K562 (cell line): Measurements from ENCODE around the gene KAZN. TPM values are rescaled to one million over a fixed set of nuclear protein-coding genes. Genes with fewer than 3 reads are reported as not detected.
A peak's percentile ranks its signal among the peaks of the same experiment; 100 is the strongest.

ENCODE experiments used
- ATAC-seq: fragments of 200-7000 bp; cut with Tn5 transposase; 3 replicates; pipeline ENCODE4 v1.9.1; 2020; ENCODE audit warnings: moderate library complexity
- BruUV-seq: library from RNA; stranded (reverse); fragments of 400-500 nt; replicated peaks from 2 replicates; lab custom pipeline; 2021; lab: Mats Ljungman, UMichigan
- CTCF ChIA-PET: fragments of 300-600 bp; formaldehyde crosslinking; extraction: SDS; loops from one replicate; lab custom pipeline; 2021; ENCODE audit warnings: low intra/inter-chr PET ratio; lab: Yijun Ruan, JAX
- POLR2A ChIA-PET: fragments of 300-600, 350-650 bp; sonication (Branson Sonifier 250); formaldehyde crosslinking; extraction: SDS; loops from one replicate; lab custom pipeline; 2021; ENCODE audit warnings: antibody characterized with exemption, inconsistent platforms; lab: Yijun Ruan, JAX
- DNase-seq, 4 experiments: peaks; one replicate each; pipeline versions ENCODE4 v3.0.0 to v3.0.0-alpha.2; 2011 to 2018; ENCODE audit warnings: low spot score in 3 of 4, mixed read lengths in 3 of 4; ENCODE audit errors: extremely low read depth in 1 of 4
- FAIRE-seq: peaks from 2 replicates; lab custom pipeline; 2011; peaks lifted over from hg19 to GRCh38; lab: Jason Lieb, UNC
- H2AFZ ChIP-seq: 2 replicates; pipeline ENCODE4 v1.6.0; 2011; ENCODE audit warnings: low read depth, low read length, control low read depth, inconsistent platforms
- H3K27ac ChIP-seq: fragments of 200-600 bp; 3 replicates; pipeline ENCODE4 v1.8.0; 2011; ENCODE audit warnings: low read depth, mild to moderate bottlenecking, control low read depth, inconsistent platforms, low read length, moderate library complexity, mixed read lengths; ENCODE audit errors: extremely low read depth
- H3K27me3 ChIP-seq, 2 experiments: fragments of 300-600 bp in 1 of 2; 2 replicates in 1 of 2; 3 replicates in 1 of 2; pipeline versions ENCODE4 v1.6.0 to v1.8.0; 2011; ENCODE audit warnings: inconsistent platforms in 2 of 2, low read length in 2 of 2, mild to moderate bottlenecking in 1 of 2, mixed read lengths in 1 of 2, moderate library complexity in 1 of 2; ENCODE audit not compliant: control insufficient read depth in 2 of 2, insufficient read depth in 2 of 2
- H3K36me3 ChIP-seq: fragments of 300-600 bp; 3 replicates; pipeline ENCODE4 v1.8.0; 2011; ENCODE audit warnings: mild to moderate bottlenecking, low read length, inconsistent platforms; ENCODE audit not compliant: control insufficient read depth, insufficient read depth
- H3K4me1 ChIP-seq, 2 experiments: fragments of 200-600 bp in 1 of 2; replicated peaks in 1 of 2; 2 replicates in 1 of 2; 3 replicates in 1 of 2; pipeline versions ENCODE4 v1.5.1 to v1.8.0; 2011; ENCODE audit warnings: inconsistent platforms in 2 of 2, low read length in 2 of 2, mild to moderate bottlenecking in 1 of 2, mixed read lengths in 1 of 2, moderate library complexity in 1 of 2; ENCODE audit not compliant: control insufficient read depth in 2 of 2, insufficient read depth in 2 of 2
- H3K4me2 ChIP-seq: 2 replicates; pipeline ENCODE4 v1.6.1; 2011; ENCODE audit warnings: low read length, control low read depth, inconsistent platforms, mixed read lengths; ENCODE audit not compliant: insufficient read depth
- H3K4me3 ChIP-seq: fragments of 200-600 bp; sonication (generic), shearing (Covaris generic); 2 replicates; pipeline ENCODE4 v1.5.1; 2016; ENCODE audit warnings: control low read depth, inconsistent platforms
- H3K79me2 ChIP-seq: fragments of 200-600 bp; 3 replicates; pipeline ENCODE4 v1.8.0; 2011; ENCODE audit warnings: low read length, inconsistent platforms; ENCODE audit not compliant: control insufficient read depth, insufficient read depth
- H3K9ac ChIP-seq, 2 experiments: 2 replicates each; pipeline versions ENCODE4 v1.6.0 to v1.6.1; 2011; ENCODE audit warnings: low read depth in 2 of 2, low read length in 2 of 2, control low read depth in 1 of 2, inconsistent platforms in 1 of 2, mild to moderate bottlenecking in 1 of 2, mixed read lengths in 1 of 2; ENCODE audit not compliant: insufficient read depth in 1 of 2
- H3K9me1 ChIP-seq: one replicate; pipeline ENCODE4 v1.6.0; 2011; ENCODE audit warnings: inconsistent platforms, mild to moderate bottlenecking, low read length, moderate library complexity; ENCODE audit not compliant: control insufficient read depth, insufficient read depth
- H3K9me3 ChIP-seq: replicated peaks from 2 replicates; pipeline ENCODE4 v1.5.1; 2011; ENCODE audit warnings: low read depth, low read length, inconsistent platforms; ENCODE audit not compliant: control insufficient read depth, insufficient read depth
- H4K20me1 ChIP-seq: replicated peaks from 2 replicates; pipeline ENCODE4 v1.6.1; 2011; ENCODE audit warnings: low read length, inconsistent platforms, mixed read lengths; ENCODE audit not compliant: control insufficient read depth, insufficient read depth
- BCOR ChIP-seq: fragments of 450-650 bp; IDR thresholded peaks from 2 replicates; pipeline ENCODE4 v1.6.1; 2016
- CHCHD3 ChIP-seq: fragments of 250-450 bp; sonication (Bioruptor Pico); IDR thresholded peaks from 2 replicates; pipeline ENCODE4 v2.1.2; 2022; ENCODE audit warnings: mild to moderate bottlenecking
- ESRRA ChIP-seq: fragments of 450-650 bp; IDR thresholded peaks from 2 replicates; pipeline ENCODE4 v1.6.1; 2014; ENCODE audit warnings: low read depth, mild to moderate bottlenecking, moderate library complexity, borderline replicate concordance
- RBM39 ChIP-seq: fragments of 200-400 bp; formaldehyde crosslinking; optimal IDR thresholded peaks from 2 replicates; pipeline ENCODE3; 2018; ENCODE audit warnings: low read depth, low read length
- WGBS: fragments of 100-300 bp; shearing (Covaris generic); methylation state at CpG from one replicate; pipeline ENCODE4 v1.1.6; 2016; ENCODE audit warnings: low coverage, mixed read lengths; ENCODE audit not compliant: insufficient coverage; ENCODE audit errors: missing lambda C conversion rate; 5-methylcytosine and 5-hydroxymethylcytosine counted together
- in situ Hi-C: fragments of 300-500 bp; cut with MboI; formaldehyde crosslinking; loops from 4 replicates; pipeline ENCODE4 v1.15.0; 2018; ENCODE audit warnings: inconsistent platforms, mixed read lengths
- intact Hi-C: fragments of 100-400 bp; cut with micrococcal nuclease; formaldehyde crosslinking; loops from 2 replicates; pipeline ENCODE4 v1.14.2; 2022
- polyA plus RNA-seq, 8 experiments: library from polyadenylated mRNA; depleted of rRNA in 4 of 8; stranded (reverse) in 5 of 8; unstranded in 3 of 8; fragments of >200 nt; fragmentation: Nextera tagmentation in 2 of 8; fragmentation: Illumina TruSeq in 1 of 8; extraction: Ambion mirVana in 2 of 8; extraction: Trizol in 1 of 8; gene quantifications; 2 replicates each; pipeline versions ENCODE4 v1.2.1 to v1.2.3, GENCODE V29; 2011 to 2014; ENCODE audit warnings: inconsistent platforms in 1 of 8, missing spikeins in 1 of 8
- total RNA-seq, 7 experiments: library from RNA; depleted of rRNA in 6 of 7; stranded (reverse); fragments of >200 nt in 6 of 7; fragmentation: Illumina TruSeq in 2 of 7; extraction: Trizol in 2 of 7; gene quantifications; 2 replicates each; pipeline versions ENCODE4 v1.2.1 to v1.2.3, GENCODE V29; 2011 to 2021; ENCODE audit warnings: low replicate concordance in 1 of 7

Gene KAZN
- total and polyA plus RNA-seq, 9 of the 15 experiments (the other 6 are each of a cell fraction or from before 2014, with no cell fraction given) = 2.1 to 21.6 (median 5.4) TPM

DNA sequence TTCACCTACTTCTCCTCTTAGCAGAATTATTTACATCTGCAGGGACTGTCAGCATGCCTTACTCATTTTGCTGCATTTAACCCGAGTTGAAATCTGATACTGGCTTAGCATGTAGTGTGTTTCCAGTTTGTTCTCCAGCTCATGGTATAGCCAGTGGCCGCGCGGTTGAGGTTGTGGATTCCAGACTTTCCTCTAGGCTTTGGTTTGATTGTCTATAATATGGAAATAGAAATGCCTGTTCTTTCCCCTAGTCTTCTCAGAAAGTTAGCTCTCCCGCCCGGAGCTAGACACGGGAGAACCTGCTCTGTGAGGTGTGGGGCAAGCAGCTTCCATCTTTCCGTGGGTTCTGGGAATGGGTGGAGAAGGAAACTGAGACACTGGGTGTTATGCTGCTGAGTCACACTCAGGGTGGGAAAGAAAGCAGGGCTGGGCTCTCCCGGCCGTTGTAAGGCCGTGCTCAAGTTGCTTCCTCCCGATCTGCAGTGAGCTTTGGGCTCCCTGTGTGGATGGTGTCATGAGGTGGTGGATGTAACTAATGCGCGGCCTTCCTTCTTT lies 348.3 kb downstream of the KAZN start:
- Histone ChIP-seq H3K9me3 (no peaks in the 10 kb centered on the region), H3K4me3 (no peak overlapping the region), H3K4me1 (peaks cover 0 to 12% of the 10 kb centered on the region in 2 experiments; a peak in 4 of 5 replicates), H3K79me2 (peaks cover 7% of the 10 kb centered on the region; the same call in 1 of the 3 replicates), H3K36me3 (peaks cover 6% of the 10 kb centered on the region; the same call in 1 of the 3 replicates), H3K27ac (no peak overlapping the region), H3K9ac (peak overlapping the region in 1 of 2 experiments; percentile 53; a peak in 2 of 4 replicates), H3K4me2 (no peak overlapping the region), H3K9me1 (no peaks in the 10 kb centered on the region), H3K27me3 (no peaks in the 10 kb centered on the region; a peak in 1 of 5 replicates), H4K20me1 (no peaks in the 10 kb centered on the region; the same call in 1 of the 2 replicates), H2AFZ (0 out of 2 replicates have a peak overlapping the region, but pooled peaks have one; percentile 5)
- DNase-seq (no peak), ATAC-seq (peak; percentile 57; the same call in 2 of the 3 replicates), FAIRE-seq (no peak)
- in situ Hi-C loops (no loop called here), intact Hi-C loops (no loop called here)
- TF ChIP-seq BCOR = no peak
- TF ChIP-seq RBM39 = peak; percentile 30
- 47% methylated on average over 14 of the region's 14 CpGs for WGBS
- BruUV-seq = no TSS peak
- ChIA-PET CTCF (no interaction called here), POLR2A (interaction anchor here (1.1 kb wide), 1 partner anchor 13 kb away, joined by 3 read pairs; no protein-coding TSS in a partner anchor)

DNA sequence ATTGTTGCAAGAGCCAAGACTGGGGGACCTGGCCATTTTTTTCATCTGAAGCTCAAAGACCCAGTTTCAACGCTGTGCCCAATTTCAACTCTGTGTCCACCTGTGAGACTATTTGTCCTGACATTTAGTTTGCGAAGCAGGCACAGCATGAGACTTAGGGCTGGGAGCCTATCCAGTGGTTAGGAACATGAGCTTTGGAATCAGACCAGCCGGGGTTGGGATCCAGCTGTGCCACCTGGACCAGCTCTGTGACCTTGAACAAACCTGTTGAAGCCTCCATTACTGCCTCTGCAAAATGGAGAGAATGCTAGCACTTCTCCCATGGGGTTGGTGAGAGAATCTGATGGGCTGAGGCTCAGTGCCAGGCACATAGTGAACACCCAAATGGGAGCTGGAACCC lies 348.9 kb downstream of the KAZN start:
- intact Hi-C loops = no loop called here
- WGBS = 81% methylated on average over 3 of the region's 3 CpGs
- no peaks in the 10 kb centered on the region for H3K9me1 ChIP-seq
- DNase-seq (no peak), FAIRE-seq (no peak), ATAC-seq (no peak)
- no peaks in the 10 kb centered on the region for H3K27me3 ChIP-seq
- no peak overlapping the region for H3K4me3 ChIP-seq
- no peaks in the 10 kb centered on the region; the same call in 1 of the 2 replicates for H4K20me1 ChIP-seq
- peak overlapping the region in 1 of 2 experiments; percentile 21; a peak in 1 of 4 replicates for H3K9ac ChIP-seq
- peaks cover 0 to 13% of the 10 kb centered on the region in 2 experiments; a peak in 4 of 5 replicates for H3K4me1 ChIP-seq
- H3K27ac ChIP-seq = no peak overlapping the region
- H3K4me2 ChIP-seq = no peak overlapping the region
- ChIA-PET CTCF (no interaction called here), POLR2A (interaction anchor here (0.8 to 1.1 kb wide), 2 partner anchors 14 to 199 kb away, joined by 3 read pairs; no protein-coding TSS in a partner anchor)
- H3K9me3 ChIP-seq = no peaks in the 10 kb centered on the region
- in situ Hi-C loops = no loop called here
- H3K79me2 ChIP-seq = peaks cover 7% of the 10 kb centered on the region; the same call in 1 of the 3 replicates
- no TSS peak for BruUV-seq
- peaks cover 6% of the 10 kb centered on the region; the same call in 1 of the 3 replicates for H3K36me3 ChIP-seq
- H2AFZ ChIP-seq = no peak overlapping the region
- no peak for TF ChIP-seq CHCHD3 (CRISPR knock-in tag)
- 0 out of 2 replicates have a peak, but pooled peaks have one; percentile 22 for TF ChIP-seq ESRRA
